Measurements from ENCODE around the gene CNPY3.
"Not testable (repeated sequence)": the region's sequence is repeated elsewhere in the genome, so short reads cannot be mapped to it uniquely, and the experiment has no call there.

The CNPY3 gene

GRCh38 chr6:42947950-42948349 lies 18.7 kb downstream of the CNPY3 start:
- no peak overlapping the region for H2BK15ac ChIP-seq (ENCODE audit: low read length)
- H4K8ac ChIP-seq (ENCODE audit: low read depth, low read length): no peak overlapping the region
- no peak overlapping the region for H2BK120ac ChIP-seq (ENCODE audit: low read depth, low read length)
- peaks cover 5 to 32% of the 10 kb centered on the region in 2 donors for H3K36me3 ChIP-seq (replicated peaks in 1 of 2; ENCODE audit: control insufficient read depth in 2 of 2, insufficient read depth in 2 of 2, low read length in 2 of 2)
- H3K79me1 ChIP-seq (ENCODE audit: low read depth, low read length): no peaks in the 10 kb centered on the region
- H3K27ac ChIP-seq (replicated peaks; ENCODE audit: low read length): no peak overlapping the region
- no peaks in the 10 kb centered on the region for H3K4me1 ChIP-seq (ENCODE audit: control insufficient read depth in 2 of 2, insufficient read depth in 1 of 2, low read depth in 1 of 2, low read length in 2 of 2)
- H2AK5ac ChIP-seq (ENCODE audit: low read depth, low read length): no peak overlapping the region
- H2BK12ac ChIP-seq (ENCODE audit: low read length): no peak overlapping the region
- no peak overlapping the region for H3K4me2 ChIP-seq (ENCODE audit: insufficient read depth, low read length, poor library complexity, severe bottlenecking)
- H3K27me3 ChIP-seq (ENCODE audit: control insufficient read depth in 3 of 3, insufficient read depth in 3 of 3, low read depth in 1 of 3, low read length in 3 of 3): no peaks in the 10 kb centered on the region
- no peak overlapping the region for H3K4ac ChIP-seq (ENCODE audit: low read length)
- no peak overlapping the region for H3K4me3 ChIP-seq (ENCODE audit: low read length in 2 of 2)
- H2AFZ ChIP-seq (ENCODE audit: low read length): no peak overlapping the region
- no peak overlapping the region for H3K14ac ChIP-seq (ENCODE audit: low read length)
- no peaks in the 10 kb centered on the region for H3K9me3 ChIP-seq (replicated peaks in 1 of 2; ENCODE audit: control insufficient read depth in 2 of 2, insufficient read depth in 1 of 2, low read depth in 1 of 2, low read length in 2 of 2)
- DNase-seq (ENCODE audit: low spot score): no peak
- H3K18ac ChIP-seq (ENCODE audit: low read length): no peak overlapping the region
- no peak overlapping the region for H3K9ac ChIP-seq (ENCODE audit: low read depth, low read length, poor library complexity)
- no peak overlapping the region for H4K91ac ChIP-seq (ENCODE audit: low read depth, low read length, poor library complexity)
- H2BK5ac ChIP-seq (ENCODE audit: low read length): no peak overlapping the region
- H3K23ac ChIP-seq (ENCODE audit: low read depth, low read length, poor library complexity): no peak overlapping the region

GRCh38 chr6:42952389-42952788 lies 23.1 kb downstream of the CNPY3 start:
- Histone ChIP-seq H4K91ac (ENCODE audit: low read depth, low read length, poor library complexity) (no peak overlapping the region), H2BK5ac (ENCODE audit: low read length) (no peak overlapping the region), H2BK15ac (ENCODE audit: low read length) (no peak overlapping the region), H3K36me3 (replicated peaks in 1 of 2; ENCODE audit: control insufficient read depth in 2 of 2, insufficient read depth in 2 of 2, low read length in 2 of 2) (peaks cover 0 to 3% of the 10 kb centered on the region in 2 donors), H3K4ac (ENCODE audit: low read length) (no peak overlapping the region), H3K4me2 (ENCODE audit: insufficient read depth, low read length, poor library complexity, severe bottlenecking) (no peak overlapping the region), H2BK12ac (ENCODE audit: low read length) (no peak overlapping the region), H3K9ac (ENCODE audit: low read depth, low read length, poor library complexity) (no peak overlapping the region), H2AK5ac (ENCODE audit: low read depth, low read length) (no peak overlapping the region), H3K4me3 (ENCODE audit: low read length in 2 of 2) (no peak overlapping the region), H4K8ac (ENCODE audit: low read depth, low read length) (no peak overlapping the region), H3K79me1 (ENCODE audit: low read depth, low read length) (no peaks in the 10 kb centered on the region), H3K27ac (replicated peaks; ENCODE audit: low read length) (no peak overlapping the region), H3K14ac (ENCODE audit: low read length) (no peak overlapping the region), H2BK120ac (ENCODE audit: low read depth, low read length) (no peak overlapping the region), H2AFZ (ENCODE audit: low read length) (no peak overlapping the region), H3K4me1 (ENCODE audit: control insufficient read depth in 2 of 2, insufficient read depth in 1 of 2, low read depth in 1 of 2, low read length in 2 of 2) (no peaks in the 10 kb centered on the region), H3K27me3 (ENCODE audit: control insufficient read depth in 3 of 3, insufficient read depth in 3 of 3, low read depth in 1 of 3, low read length in 3 of 3) (no peaks in the 10 kb centered on the region), H3K23ac (ENCODE audit: low read depth, low read length, poor library complexity) (no peak overlapping the region), H3K9me3 (replicated peaks in 1 of 2; ENCODE audit: control insufficient read depth in 2 of 2, insufficient read depth in 1 of 2, low read depth in 1 of 2, low read length in 2 of 2) (no peaks in the 10 kb centered on the region), H3K18ac (ENCODE audit: low read length) (no peak overlapping the region)
- DNase-seq (ENCODE audit: low spot score): no peak
- no CpG with 5 or more reads among the region's 4 CpGs for WGBS, 2 donors (ENCODE audit: extremely low coverage in 2 of 2, insufficient read length in 2 of 2, insufficient replicate concordance in 1 of 2)

GRCh38 chr6:42954405-42954804 lies 25.1 kb downstream of the CNPY3 start:
- not testable (repeated sequence) for H3K18ac ChIP-seq (ENCODE audit: low read length); H3K23ac ChIP-seq (ENCODE audit: low read depth, low read length, poor library complexity); H2BK12ac ChIP-seq (ENCODE audit: low read length); H2BK15ac ChIP-seq (ENCODE audit: low read length); H3K4ac ChIP-seq (ENCODE audit: low read length); H3K36me3 ChIP-seq (replicated peaks in 1 of 2; ENCODE audit: control insufficient read depth in 2 of 2, insufficient read depth in 2 of 2, low read length in 2 of 2); H3K79me1 ChIP-seq (ENCODE audit: low read depth, low read length); H2AK5ac ChIP-seq (ENCODE audit: low read depth, low read length); H3K9me3 ChIP-seq (replicated peaks in 1 of 2; ENCODE audit: control insufficient read depth in 2 of 2, insufficient read depth in 1 of 2, low read depth in 1 of 2, low read length in 2 of 2); H3K27me3 ChIP-seq (ENCODE audit: control insufficient read depth in 3 of 3, insufficient read depth in 3 of 3, low read depth in 1 of 3, low read length in 3 of 3); H2AFZ ChIP-seq (ENCODE audit: low read length); H4K91ac ChIP-seq (ENCODE audit: low read depth, low read length, poor library complexity); H4K8ac ChIP-seq (ENCODE audit: low read depth, low read length); H3K14ac ChIP-seq (ENCODE audit: low read length); H2BK5ac ChIP-seq (ENCODE audit: low read length); H3K9ac ChIP-seq (ENCODE audit: low read depth, low read length, poor library complexity); DNase-seq (ENCODE audit: low spot score); H2BK120ac ChIP-seq (ENCODE audit: low read depth, low read length); H3K4me2 ChIP-seq (ENCODE audit: insufficient read depth, low read length, poor library complexity, severe bottlenecking); H3K27ac ChIP-seq (replicated peaks; ENCODE audit: low read length); H3K4me1 ChIP-seq (ENCODE audit: control insufficient read depth in 2 of 2, insufficient read depth in 1 of 2, low read depth in 1 of 2, low read length in 2 of 2); H3K4me3 ChIP-seq (ENCODE audit: low read length in 2 of 2)
- WGBS, 2 donors (ENCODE audit: extremely low coverage in 2 of 2, insufficient read length in 2 of 2, insufficient replicate concordance in 1 of 2): no CpG with 5 or more reads among the region's 4 CpGs

- no peak overlapping the region for H3K4ac ChIP-seq (ENCODE audit: low read length)
- H3K4me1 ChIP-seq (ENCODE audit: control insufficient read depth in 2 of 2, insufficient read depth in 1 of 2, low read depth in 1 of 2, low read length in 2 of 2): peaks cover 0 to 8% of the 10 kb centered on the region in 2 donors
- H3K27ac ChIP-seq (replicated peaks; ENCODE audit: low read length): no peak overlapping the region
- no peak overlapping the region for H3K9ac ChIP-seq (ENCODE audit: low read depth, low read length, poor library complexity)
- WGBS, 2 donors (ENCODE audit: extremely low coverage in 2 of 2, insufficient read length in 2 of 2, insufficient replicate concordance in 1 of 2): no CpG with 5 or more reads among the region's 8 CpGs
- no peak overlapping the region for H3K4me3 ChIP-seq (ENCODE audit: low read length in 2 of 2)
- H3K27me3 ChIP-seq (ENCODE audit: control insufficient read depth in 3 of 3, insufficient read depth in 3 of 3, low read depth in 1 of 3, low read length in 3 of 3): peaks cover 0 to 23% (median 0%) of the 10 kb centered on the region in 3 experiments
- H4K8ac ChIP-seq (ENCODE audit: low read depth, low read length): no peak overlapping the region
- no peak overlapping the region for H2BK120ac ChIP-seq (ENCODE audit: low read depth, low read length)
- no peak overlapping the region for H2AFZ ChIP-seq (ENCODE audit: low read length)
- no peak for DNase-seq (ENCODE audit: low spot score)
- no peak overlapping the region for H2BK12ac ChIP-seq (ENCODE audit: low read length)
- H3K18ac ChIP-seq (ENCODE audit: low read length): no peak overlapping the region
- H2BK15ac ChIP-seq (ENCODE audit: low read length): no peak overlapping the region
- no peak overlapping the region for H4K91ac ChIP-seq (ENCODE audit: low read depth, low read length, poor library complexity)
- H2AK5ac ChIP-seq (ENCODE audit: low read depth, low read length): no peak overlapping the region
- peaks cover 0 to 3% of the 10 kb centered on the region in 2 donors for H3K9me3 ChIP-seq (replicated peaks in 1 of 2; ENCODE audit: control insufficient read depth in 2 of 2, insufficient read depth in 1 of 2, low read depth in 1 of 2, low read length in 2 of 2)
- H2BK5ac ChIP-seq (ENCODE audit: low read length): no peak overlapping the region
- peaks cover 0 to 4% of the 10 kb centered on the region in 2 donors for H3K36me3 ChIP-seq (replicated peaks in 1 of 2; ENCODE audit: control insufficient read depth in 2 of 2, insufficient read depth in 2 of 2, low read length in 2 of 2)
- no peak overlapping the region for H3K14ac ChIP-seq (ENCODE audit: low read length)
- H3K79me1 ChIP-seq (ENCODE audit: low read depth, low read length): no peaks in the 10 kb centered on the region
- H3K4me2 ChIP-seq (ENCODE audit: insufficient read depth, low read length, poor library complexity, severe bottlenecking): no peak overlapping the region
- H3K23ac ChIP-seq (ENCODE audit: low read depth, low read length, poor library complexity): no peak overlapping the region
These were observed 28.8 kb downstream of the CNPY3 start for GRCh38 chr6:42958125-42958524.

Measured in neuronal stem cell (in vitro differentiated cells).